Measurements from ENCODE around the gene HERC6.
A peak's percentile ranks its signal among the peaks of the same experiment; 100 is the strongest.

The HERC6 gene

GRCh38 chr4:88449290-88449689, 70.6 kb downstream of the HERC6 start:
- TF ChIP-seq CTCF (IDR thresholded peaks at IDR 0.05; ENCODE audit: low read depth, low read length) = no peak
- no peak for TF ChIP-seq MYC (IDR thresholded peaks at IDR 0.05; ENCODE audit: low read depth, low read length)
- TF ChIP-seq POLR2A (IDR thresholded peaks at IDR 0.05; ENCODE audit: extremely low read depth, insufficient read length) = no peak
- TF ChIP-seq MAX (IDR thresholded peaks at IDR 0.05; ENCODE audit: low read depth, low read length) = no peak
- DNase-seq (ENCODE audit: low read depth) = no peak
- H3K4me3 ChIP-seq (ENCODE audit: low read depth, low read length) = no peak overlapping the region

GRCh38 chr4:88451205-88451604, 72.6 kb downstream of the HERC6 start:
- no peak for TF ChIP-seq POLR2A (IDR thresholded peaks at IDR 0.05; ENCODE audit: extremely low read depth, insufficient read length)
- TF ChIP-seq CTCF (IDR thresholded peaks at IDR 0.05; ENCODE audit: low read depth, low read length) = no peak
- TF ChIP-seq MAX (IDR thresholded peaks at IDR 0.05; ENCODE audit: low read depth, low read length) = no peak
- no peak for TF ChIP-seq MYC (IDR thresholded peaks at IDR 0.05; ENCODE audit: low read depth, low read length)
- H3K4me3 ChIP-seq (ENCODE audit: low read depth, low read length) = no peak overlapping the region
- no peak for DNase-seq (ENCODE audit: low read depth)

- DNase-seq (ENCODE audit: low read depth) = no peak
Measured at GRCh38 chr4:88452912-88453311, 74.3 kb downstream of the HERC6 start.

GRCh38 chr4:88456670-88457306, 78.1 kb downstream of the HERC6 start, which contains the start of gene HERC5:
Gene HERC5, plus strand, starts transcription at chr4:88457119. Its CDS starts 151 bp downstream, at chr4:88457270.
- DNase-seq (ENCODE audit: low read depth) = peak; percentile 92
- TF ChIP-seq MAX (IDR thresholded peaks at IDR 0.05; ENCODE audit: low read depth, low read length) (peak; percentile 95), CTCF (IDR thresholded peaks at IDR 0.05; ENCODE audit: low read depth, low read length) (peak; percentile 33), MYC (IDR thresholded peaks at IDR 0.05; ENCODE audit: low read depth, low read length) (peak; percentile 63), POLR2A (IDR thresholded peaks at IDR 0.05; ENCODE audit: extremely low read depth, insufficient read length) (peak; percentile 34)
- H3K4me3 ChIP-seq (ENCODE audit: low read depth, low read length) = peak within 1 kb of the TSS; percentile 72

More at GRCh38 chr4:88452912-88453311, 74.3 kb downstream of the HERC6 start:
- TF ChIP-seq MYC (IDR thresholded peaks at IDR 0.05; ENCODE audit: low read depth, low read length) (no peak), POLR2A (IDR thresholded peaks at IDR 0.05; ENCODE audit: extremely low read depth, insufficient read length) (no peak), MAX (IDR thresholded peaks at IDR 0.05; ENCODE audit: low read depth, low read length) (no peak), CTCF (IDR thresholded peaks at IDR 0.05; ENCODE audit: low read depth, low read length) (no peak)
- H3K4me3 ChIP-seq (ENCODE audit: low read depth, low read length) = no peak overlapping the region

GRCh38 chr4:88457307-88458103, 78.9 kb downstream of the HERC6 start:
- H3K4me3 ChIP-seq (ENCODE audit: low read depth, low read length) = peak overlapping the region; percentile 72
- DNase-seq (ENCODE audit: low read depth) = peak; percentile 68
- TF ChIP-seq POLR2A (IDR thresholded peaks at IDR 0.05; ENCODE audit: extremely low read depth, insufficient read length) (no peak), MYC (IDR thresholded peaks at IDR 0.05; ENCODE audit: low read depth, low read length) (no peak), CTCF (IDR thresholded peaks at IDR 0.05; ENCODE audit: low read depth, low read length) (no peak), MAX (IDR thresholded peaks at IDR 0.05; ENCODE audit: low read depth, low read length) (no peak)
